Measurements from ENCODE around the gene EXOC4. TPM values are rescaled to one million over a fixed set of nuclear protein-coding genes. Genes with fewer than 3 reads are reported as not detected.

The EXOC4 gene
- total RNA-seq, 4 donors from 2014 or later: 82.4 to 204 (median 128) TPM

DNA sequence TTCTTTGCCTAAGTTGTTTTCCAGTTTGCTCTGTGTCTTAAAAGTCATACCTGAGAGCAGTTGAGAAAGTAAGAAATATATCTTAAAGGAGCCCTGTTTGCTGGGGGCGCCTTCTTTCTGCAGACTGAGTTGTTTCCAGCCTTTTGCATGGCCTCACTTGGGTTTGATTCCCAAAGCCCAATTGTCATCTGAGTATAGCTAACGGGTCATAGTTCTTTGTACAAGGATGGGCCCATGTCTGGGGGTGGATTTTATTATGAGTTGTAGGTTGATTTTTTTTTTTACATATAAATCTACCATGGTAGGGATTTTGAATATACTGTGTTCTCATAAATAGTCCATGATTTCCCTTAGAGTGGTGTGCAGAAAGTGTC lies 555.6 kb downstream of the EXOC4 start:
- Histone ChIP-seq H3K36me3 (no peaks in the 10 kb centered on the region), H3K27me3 (no peaks in the 10 kb centered on the region), H3K4me3 (no peak overlapping the region), H3K9me3 (no peaks in the 10 kb centered on the region), H3K4me1 (no peaks in the 10 kb centered on the region), H3K27ac (no peak overlapping the region)
- TF ChIP-seq POLR2AphosphoS5 (IDR thresholded peaks at IDR 0.05): no peak
- TF ChIP-seq, protein P1, sequence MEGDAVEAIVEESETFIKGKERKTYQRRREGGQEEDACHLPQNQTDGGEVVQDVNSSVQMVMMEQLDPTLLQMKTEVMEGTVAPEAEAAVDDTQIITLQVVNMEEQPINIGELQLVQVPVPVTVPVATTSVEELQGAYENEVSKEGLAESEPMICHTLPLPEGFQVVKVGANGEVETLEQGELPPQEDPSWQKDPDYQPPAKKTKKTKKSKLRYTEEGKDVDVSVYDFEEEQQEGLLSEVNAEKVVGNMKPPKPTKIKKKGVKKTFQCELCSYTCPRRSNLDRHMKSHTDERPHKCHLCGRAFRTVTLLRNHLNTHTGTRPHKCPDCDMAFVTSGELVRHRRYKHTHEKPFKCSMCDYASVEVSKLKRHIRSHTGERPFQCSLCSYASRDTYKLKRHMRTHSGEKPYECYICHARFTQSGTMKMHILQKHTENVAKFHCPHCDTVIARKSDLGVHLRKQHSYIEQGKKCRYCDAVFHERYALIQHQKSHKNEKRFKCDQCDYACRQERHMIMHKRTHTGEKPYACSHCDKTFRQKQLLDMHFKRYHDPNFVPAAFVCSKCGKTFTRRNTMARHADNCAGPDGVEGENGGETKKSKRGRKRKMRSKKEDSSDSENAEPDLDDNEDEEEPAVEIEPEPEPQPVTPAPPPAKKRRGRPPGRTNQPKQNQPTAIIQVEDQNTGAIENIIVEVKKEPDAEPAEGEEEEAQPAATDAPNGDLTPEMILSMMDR (IDR thresholded peaks at IDR 0.05): no peak
- TF ChIP-seq EP300 (IDR thresholded peaks at IDR 0.05; ENCODE audit: low read depth): no peak
- no peak for TF ChIP-seq POLR2A (IDR thresholded peaks at IDR 0.05)
- intact Hi-C loops (cut with DNase I; ENCODE audit: low total_unique reads) (no loop called here), in situ Hi-C loops (cut with MboI; ENCODE audit: low pct_ligation_motif_present in 1 of 4, low pct_unique_long_range_greater_than_20kb in 1 of 4, low sequenced_read_pairs in 3 of 4) (no loop called here)
- 80 to 94% methylated on average over 2 of the region's 2 CpGs for WGBS, 2 donors (ENCODE audit: low coverage in 1 of 2)
- no peak for DNase-seq

GRCh38 chr7:133812877-133813276 lies 560.0 kb downstream of the EXOC4 start:
- TF ChIP-seq POLR2AphosphoS5 (IDR thresholded peaks at IDR 0.05): no peak
- TF ChIP-seq, protein P1 (IDR thresholded peaks at IDR 0.05): no peak
- TF ChIP-seq POLR2A (IDR thresholded peaks at IDR 0.05): no peak
- TF ChIP-seq EP300 (IDR thresholded peaks at IDR 0.05; ENCODE audit: low read depth): no peak
- Histone ChIP-seq H3K36me3 (peaks cover 0 to 7% (median 3%) of the 10 kb centered on the region in 4 donors), H3K4me1 (no peaks in the 10 kb centered on the region), H3K27ac (no peak overlapping the region), H3K4me3 (no peak overlapping the region), H3K27me3 (no peaks in the 10 kb centered on the region), H3K9me3 (no peaks in the 10 kb centered on the region)
- DNase-seq: no peak
- in situ Hi-C loops (cut with MboI; ENCODE audit: low pct_ligation_motif_present in 1 of 4, low pct_unique_long_range_greater_than_20kb in 1 of 4, low sequenced_read_pairs in 3 of 4): no loop called here
- 93 to 95% methylated on average over 6 of the region's 6 CpGs for WGBS, 2 donors (ENCODE audit: low coverage in 1 of 2)
- intact Hi-C loops (cut with DNase I; ENCODE audit: low total_unique reads): no loop called here

GRCh38 chr7:133815611-133816210 lies 562.8 kb downstream of the EXOC4 start:
- 75 to 84% methylated on average over 3 of the region's 3 CpGs for WGBS, 2 donors (ENCODE audit: low coverage in 1 of 2)
- no peaks in the 10 kb centered on the region for H3K27me3 ChIP-seq
- peaks cover 0 to 9% (median 3%) of the 10 kb centered on the region in 4 donors for H3K36me3 ChIP-seq
- intact Hi-C loops (cut with DNase I; ENCODE audit: low total_unique reads) (no loop called here), in situ Hi-C loops (cut with MboI; ENCODE audit: low pct_ligation_motif_present in 1 of 4, low pct_unique_long_range_greater_than_20kb in 1 of 4, low sequenced_read_pairs in 3 of 4) (no loop called here)
- H3K27ac ChIP-seq: no peak overlapping the region
- no peaks in the 10 kb centered on the region for H3K4me1 ChIP-seq
- TF ChIP-seq, protein P1 (IDR thresholded peaks at IDR 0.05): no peak
- TF ChIP-seq POLR2AphosphoS5 (IDR thresholded peaks at IDR 0.05) (no peak), POLR2A (IDR thresholded peaks at IDR 0.05) (no peak), EP300 (IDR thresholded peaks at IDR 0.05; ENCODE audit: low read depth) (no peak)
- no peak for DNase-seq
- no peaks in the 10 kb centered on the region for H3K9me3 ChIP-seq
- no peak overlapping the region for H3K4me3 ChIP-seq

- Histone ChIP-seq H3K36me3 (peaks cover 0 to 9% (median 3%) of the 10 kb centered on the region in 4 donors), H3K27ac (no peak overlapping the region), H3K27me3 (no peaks in the 10 kb centered on the region), H3K4me3 (no peak overlapping the region), H3K4me1 (no peaks in the 10 kb centered on the region), H3K9me3 (no peaks in the 10 kb centered on the region)
- no peak for DNase-seq
- in situ Hi-C loops (cut with MboI; ENCODE audit: low pct_ligation_motif_present in 1 of 4, low pct_unique_long_range_greater_than_20kb in 1 of 4, low sequenced_read_pairs in 3 of 4) (no loop called here), intact Hi-C loops (cut with DNase I; ENCODE audit: low total_unique reads) (no loop called here)
- TF ChIP-seq, protein P1 (IDR thresholded peaks at IDR 0.05): no peak
- TF ChIP-seq POLR2AphosphoS5 (IDR thresholded peaks at IDR 0.05) (no peak), POLR2A (IDR thresholded peaks at IDR 0.05) (no peak), EP300 (IDR thresholded peaks at IDR 0.05; ENCODE audit: low read depth) (no peak)
- WGBS, 2 donors (ENCODE audit: low coverage in 1 of 2): 95 to 100% methylated on average over 3 of the region's 3 CpGs
Measured at GRCh38 chr7:133819695-133820094, 566.8 kb downstream of the EXOC4 start.

Measured in transverse colon (tissue), 4 donors.